HepG2 (cell line): ENCODE data around the gene ZNF225. TPM values are rescaled to one million over a fixed set of nuclear protein-coding genes. Genes with fewer than 3 reads are reported as not detected.

Source experiments
- ATF1 ChIP-seq: IDR thresholded peaks from 2 replicates; pipeline ENCODE4 v1.6.1; 2016; ENCODE audit warnings: mild to moderate bottlenecking, control low read depth
- HNF1B ChIP-seq: sonication (generic); formaldehyde crosslinking; IDR thresholded peaks from 2 replicates; pipeline ENCODE4 v1.5.1; 2020; ENCODE audit warnings: mild to moderate bottlenecking, moderate library complexity, missing genetic modification reagents
- HNF4A ChIP-seq: sonication (generic); formaldehyde crosslinking; IDR thresholded peaks from 2 replicates; pipeline ENCODE4 v1.4.0; 2020; ENCODE audit warnings: missing genetic modification reagents
- HOXA5 ChIP-seq: sonication (generic); formaldehyde crosslinking; IDR thresholded peaks from 2 replicates; pipeline ENCODE4 v1.4.0; 2020; ENCODE audit warnings: missing genetic modification reagents
- MEIS2 ChIP-seq: sonication (generic); formaldehyde crosslinking; IDR thresholded peaks from 2 replicates; pipeline ENCODE4 v1.9.0; 2021; ENCODE audit warnings: mild to moderate bottlenecking, missing genetic modification reagents
- NCOA1 ChIP-seq: sonication (generic); formaldehyde crosslinking; IDR thresholded peaks from 2 replicates; pipeline ENCODE4 v1.9.0; 2021; ENCODE audit warnings: missing genetic modification reagents
- PHF8 ChIP-seq: sonication (generic); formaldehyde crosslinking; IDR thresholded peaks from 2 replicates; pipeline ENCODE4 v1.5.0; 2020; ENCODE audit warnings: missing genetic modification reagents
- POLR2A ChIP-seq, 2 experiments: IDR thresholded peaks; 2 replicates each; pipeline ENCODE4 v1.6.1; 2011; ENCODE audit warnings: low read depth in 2 of 2, low read length in 2 of 2, mild to moderate bottlenecking in 1 of 2, moderate library complexity in 1 of 2; ENCODE audit not compliant: insufficient read depth in 1 of 2
- RXRB ChIP-seq: IDR thresholded peaks from 2 replicates; pipeline ENCODE4 v1.6.1; 2016; ENCODE audit warnings: borderline replicate concordance, missing genetic modification reagents, missing compliant biosample characterization
- SALL1 ChIP-seq: sonication (generic); formaldehyde crosslinking; IDR thresholded peaks from 2 replicates; pipeline ENCODE4 v1.8.0; 2022; ENCODE audit warnings: mild to moderate bottlenecking, missing genetic modification reagents
- SMAD3 ChIP-seq: sonication (generic); formaldehyde crosslinking; IDR thresholded peaks from 2 replicates; pipeline ENCODE4 v1.4.0; 2020; ENCODE audit warnings: missing genetic modification reagents
- SMARCC2 ChIP-seq: fragments of 450-650 bp; IDR thresholded peaks from 2 replicates; pipeline ENCODE4 v1.6.1; 2017; ENCODE audit warnings: antibody characterized with exemption, mild to moderate bottlenecking
- SP4 ChIP-seq: sonication (generic); formaldehyde crosslinking; IDR thresholded peaks from 2 replicates; pipeline ENCODE4 v1.8.1; 2023; ENCODE audit warnings: mild to moderate bottlenecking, missing genetic modification reagents
- TBP ChIP-seq: sonication (generic); formaldehyde crosslinking; IDR thresholded peaks from 2 replicates; pipeline ENCODE4 v1.5.0; 2020; ENCODE audit warnings: missing genetic modification reagents
- ZBTB7B ChIP-seq: sonication (generic); formaldehyde crosslinking; IDR thresholded peaks from 2 replicates; pipeline ENCODE4 v1.4.0; 2020; ENCODE audit warnings: missing genetic modification reagents
- ZFP37 ChIP-seq: sonication (generic); formaldehyde crosslinking; IDR thresholded peaks from 2 replicates; pipeline ENCODE4 v1.4.0; 2020; ENCODE audit warnings: missing genetic modification reagents, borderline replicate concordance
- ZFY ChIP-seq: sonication (generic); formaldehyde crosslinking; IDR thresholded peaks from 2 replicates; pipeline ENCODE4 v1.4.0; 2020; ENCODE audit warnings: missing genetic modification reagents
- ZNF292 ChIP-seq: sonication (generic); formaldehyde crosslinking; IDR thresholded peaks from 2 replicates; pipeline ENCODE4 v1.8.1; 2022; ENCODE audit warnings: mild to moderate bottlenecking, low read depth, missing genetic modification reagents, borderline replicate concordance
- ZNF335 ChIP-seq: sonication (generic); formaldehyde crosslinking; IDR thresholded peaks from 2 replicates; pipeline ENCODE4 v1.4.0; 2020; ENCODE audit warnings: missing genetic modification reagents
- ZNF761 ChIP-seq: sonication (generic); formaldehyde crosslinking; conservative IDR thresholded peaks from 2 replicates; pipeline ENCODE4 v1.4.0; 2020; ENCODE audit warnings: mild to moderate bottlenecking, missing genetic modification reagents
- ZNF788 ChIP-seq: sonication (generic); formaldehyde crosslinking; IDR thresholded peaks from 2 replicates; pipeline ENCODE4 v1.5.0; 2020; ENCODE audit warnings: mild to moderate bottlenecking, missing genetic modification reagents, borderline replicate concordance
- polyA plus RNA-seq, 8 experiments: library from polyadenylated mRNA; depleted of rRNA in 3 of 8; stranded (reverse) in 7 of 8; unstranded in 1 of 8; fragments of >200 nt; fragmentation: Illumina TruSeq in 4 of 8; extraction: Trizol in 4 of 8; gene quantifications; 2 replicates each; pipeline versions ENCODE4 v1.2.1 to v1.2.3, GENCODE V29; 2011 to 2016; ENCODE audit warnings: low read depth in 4 of 8, missing spikeins in 1 of 8, mixed read lengths in 1 of 8; ENCODE audit not compliant: insufficient read depth in 1 of 8
- total RNA-seq, 5 experiments: library from RNA; depleted of rRNA; stranded (reverse); fragments of >200 nt; fragmentation: Illumina TruSeq; extraction: Trizol; gene quantifications; 2 replicates each; pipeline ENCODE4 v1.2.3, GENCODE V29; 2016; ENCODE audit warnings: low read depth in 1 of 5
- TF ChIP-seq, protein P1 (sequence below): sonication (generic); formaldehyde crosslinking; IDR thresholded peaks from 2 replicates; pipeline ENCODE4 v1.4.0; 2020; ENCODE audit warnings: mild to moderate bottlenecking, missing genetic modification reagents
- TF ChIP-seq, protein P2 (sequence below): sonication (generic); formaldehyde crosslinking; IDR thresholded peaks from 2 replicates; pipeline ENCODE4 v1.4.0; 2020; ENCODE audit warnings: missing genetic modification reagents, borderline replicate concordance
- TF ChIP-seq, protein P3 (sequence below): sonication (generic); formaldehyde crosslinking; IDR thresholded peaks from 2 replicates; pipeline ENCODE4 v1.5.1; 2020; ENCODE audit warnings: missing genetic modification reagents, mild to moderate bottlenecking, borderline replicate concordance

Gene ZNF225
- total and polyA plus RNA-seq, 2 of the 13 experiments (the other 11 are each of a cell fraction or from before 2014, with no cell fraction given), result 0.87 to 3.3 TPM

GRCh38 chr19:44141191-44142058 is 28.2 kb downstream of the ZNF225 start, which contains the start of gene ZNF234 (continued):
- TF ChIP-seq, protein P1, sequence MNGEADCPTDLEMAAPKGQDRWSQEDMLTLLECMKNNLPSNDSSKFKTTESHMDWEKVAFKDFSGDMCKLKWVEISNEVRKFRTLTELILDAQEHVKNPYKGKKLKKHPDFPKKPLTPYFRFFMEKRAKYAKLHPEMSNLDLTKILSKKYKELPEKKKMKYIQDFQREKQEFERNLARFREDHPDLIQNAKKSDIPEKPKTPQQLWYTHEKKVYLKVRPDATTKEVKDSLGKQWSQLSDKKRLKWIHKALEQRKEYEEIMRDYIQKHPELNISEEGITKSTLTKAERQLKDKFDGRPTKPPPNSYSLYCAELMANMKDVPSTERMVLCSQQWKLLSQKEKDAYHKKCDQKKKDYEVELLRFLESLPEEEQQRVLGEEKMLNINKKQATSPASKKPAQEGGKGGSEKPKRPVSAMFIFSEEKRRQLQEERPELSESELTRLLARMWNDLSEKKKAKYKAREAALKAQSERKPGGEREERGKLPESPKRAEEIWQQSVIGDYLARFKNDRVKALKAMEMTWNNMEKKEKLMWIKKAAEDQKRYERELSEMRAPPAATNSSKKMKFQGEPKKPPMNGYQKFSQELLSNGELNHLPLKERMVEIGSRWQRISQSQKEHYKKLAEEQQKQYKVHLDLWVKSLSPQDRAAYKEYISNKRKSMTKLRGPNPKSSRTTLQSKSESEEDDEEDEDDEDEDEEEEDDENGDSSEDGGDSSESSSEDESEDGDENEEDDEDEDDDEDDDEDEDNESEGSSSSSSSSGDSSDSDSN (CRISPR knock-in tag), result peak; percentile 40; the same call in 1 of the 2 replicates
- TF ChIP-seq ZNF292 (CRISPR knock-in tag) (no peak; the same call in 1 of the 2 replicates), ZFP37 (CRISPR knock-in tag) (no peak), POLR2A (IDR thresholded peaks at IDR 0.05; ENCODE audit: insufficient read depth in 1 of 2, low read depth in 2 of 2, low read length in 2 of 2) (peak; percentile 58 to 83; a peak in 3 of 4 replicates), ZFY (CRISPR knock-in tag) (peak; percentile 61; the same call in 1 of the 2 replicates), HNF4A (CRISPR knock-in tag) (peak; percentile 68), SALL1 (CRISPR knock-in tag) (peak; percentile 67), ZNF335 (CRISPR knock-in tag) (peak; percentile 99), ZNF761 (CRISPR knock-in tag) (no peak), HNF1B (CRISPR knock-in tag) (peak; percentile 70; the same call in 1 of the 2 replicates), ZBTB7B (CRISPR knock-in tag) (peak; percentile 39; the same call in 1 of the 2 replicates), PHF8 (peak; percentile 85), HOXA5 (peak; percentile 50; the same call in 1 of the 2 replicates), TBP (CRISPR knock-in tag) (no peak), SMARCC2 (no peak), ZNF788 (CRISPR knock-in tag) (peak; percentile 52; the same call in 1 of the 2 replicates), SP4 (peak; percentile 45; the same call in 1 of the 2 replicates), MEIS2 (CRISPR knock-in tag) (no peak), RXRB (CRISPR knock-in tag) (peak; percentile 68; the same call in 1 of the 2 replicates), NCOA1 (CRISPR knock-in tag) (no peak), ATF1 (peak; percentile 65), SMAD3 (CRISPR knock-in tag) (peak; percentile 46; the same call in 1 of the 2 replicates)
- TF ChIP-seq, protein P2, sequence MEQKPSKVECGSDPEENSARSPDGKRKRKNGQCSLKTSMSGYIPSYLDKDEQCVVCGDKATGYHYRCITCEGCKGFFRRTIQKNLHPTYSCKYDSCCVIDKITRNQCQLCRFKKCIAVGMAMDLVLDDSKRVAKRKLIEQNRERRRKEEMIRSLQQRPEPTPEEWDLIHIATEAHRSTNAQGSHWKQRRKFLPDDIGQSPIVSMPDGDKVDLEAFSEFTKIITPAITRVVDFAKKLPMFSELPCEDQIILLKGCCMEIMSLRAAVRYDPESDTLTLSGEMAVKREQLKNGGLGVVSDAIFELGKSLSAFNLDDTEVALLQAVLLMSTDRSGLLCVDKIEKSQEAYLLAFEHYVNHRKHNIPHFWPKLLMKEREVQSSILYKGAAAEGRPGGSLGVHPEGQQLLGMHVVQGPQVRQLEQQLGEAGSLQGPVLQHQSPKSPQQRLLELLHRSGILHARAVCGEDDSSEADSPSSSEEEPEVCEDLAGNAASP (CRISPR knock-in tag), result peak; percentile 48; the same call in 1 of the 2 replicates
- TF ChIP-seq, protein P3, sequence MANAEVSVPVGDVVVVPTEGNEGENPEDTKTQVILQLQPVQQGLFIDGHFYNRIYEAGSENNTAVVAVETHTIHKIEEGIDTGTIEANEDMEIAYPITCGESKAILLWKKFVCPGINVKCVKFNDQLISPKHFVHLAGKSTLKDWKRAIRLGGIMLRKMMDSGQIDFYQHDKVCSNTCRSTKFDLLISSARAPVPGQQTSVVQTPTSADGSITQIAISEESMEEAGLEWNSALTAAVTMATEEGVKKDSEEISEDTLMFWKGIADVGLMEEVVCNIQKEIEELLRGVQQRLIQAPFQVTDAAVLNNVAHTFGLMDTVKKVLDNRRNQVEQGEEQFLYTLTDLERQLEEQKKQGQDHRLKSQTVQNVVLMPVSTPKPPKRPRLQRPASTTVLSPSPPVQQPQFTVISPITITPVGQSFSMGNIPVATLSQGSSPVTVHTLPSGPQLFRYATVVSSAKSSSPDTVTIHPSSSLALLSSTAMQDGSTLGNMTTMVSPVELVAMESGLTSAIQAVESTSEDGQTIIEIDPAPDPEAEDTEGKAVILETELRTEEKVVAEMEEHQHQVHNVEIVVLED, result peak; percentile 83; the same call in 1 of the 2 replicates
